Epidermal melanocyte (primary cell): ENCODE data around the gene ZDHHC8.

Experiments
- DNase-seq: peaks from one replicate; pipeline ENCODE4 v3.0.0; 2011; ENCODE audit warnings: low spot score; ENCODE audit not compliant: insufficient read length

Gene ZDHHC8

DNA sequence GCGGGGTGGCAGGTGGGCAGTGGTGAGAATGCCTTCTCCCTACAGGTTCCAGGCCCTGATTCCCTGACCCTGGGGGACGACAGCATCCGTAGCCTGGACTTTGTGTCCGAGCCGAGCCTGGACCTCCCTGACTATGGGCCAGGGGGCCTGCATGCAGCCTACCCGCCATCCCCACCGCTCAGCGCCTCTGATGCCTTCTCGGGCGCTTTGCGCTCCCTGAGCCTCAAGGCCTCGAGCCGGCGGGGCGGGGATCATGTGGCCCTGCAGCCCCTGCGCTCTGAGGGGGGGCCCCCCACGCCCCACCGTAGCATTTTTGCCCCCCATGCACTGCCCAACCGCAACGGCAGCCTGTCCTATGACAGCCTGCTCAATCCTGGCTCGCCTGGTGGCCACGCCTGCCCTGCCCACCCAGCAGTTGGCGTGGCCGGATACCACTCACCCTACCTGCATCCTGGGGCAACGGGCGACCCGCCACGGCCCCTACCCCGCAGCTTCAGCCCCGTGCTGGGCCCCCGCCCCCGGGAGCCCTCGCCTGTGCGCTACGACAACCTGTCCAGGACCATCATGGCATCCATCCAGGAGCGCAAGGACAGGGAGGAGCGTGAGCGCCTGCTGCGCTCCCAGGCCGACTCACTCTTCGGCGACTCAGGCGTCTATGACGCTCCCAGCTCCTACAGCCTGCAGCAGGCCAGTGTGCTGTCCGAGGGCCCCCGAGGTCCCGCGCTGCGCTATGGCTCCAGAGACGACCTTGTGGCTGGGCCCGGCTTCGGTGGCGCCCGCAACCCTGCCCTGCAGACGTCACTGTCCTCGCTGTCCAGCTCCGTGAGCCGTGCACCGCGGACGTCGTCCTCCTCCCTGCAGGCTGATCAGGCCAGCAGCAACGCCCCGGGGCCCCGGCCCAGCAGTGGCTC is 11.4 kb downstream of the ZDHHC8 start:
- DNase-seq: no peak

DNA sequence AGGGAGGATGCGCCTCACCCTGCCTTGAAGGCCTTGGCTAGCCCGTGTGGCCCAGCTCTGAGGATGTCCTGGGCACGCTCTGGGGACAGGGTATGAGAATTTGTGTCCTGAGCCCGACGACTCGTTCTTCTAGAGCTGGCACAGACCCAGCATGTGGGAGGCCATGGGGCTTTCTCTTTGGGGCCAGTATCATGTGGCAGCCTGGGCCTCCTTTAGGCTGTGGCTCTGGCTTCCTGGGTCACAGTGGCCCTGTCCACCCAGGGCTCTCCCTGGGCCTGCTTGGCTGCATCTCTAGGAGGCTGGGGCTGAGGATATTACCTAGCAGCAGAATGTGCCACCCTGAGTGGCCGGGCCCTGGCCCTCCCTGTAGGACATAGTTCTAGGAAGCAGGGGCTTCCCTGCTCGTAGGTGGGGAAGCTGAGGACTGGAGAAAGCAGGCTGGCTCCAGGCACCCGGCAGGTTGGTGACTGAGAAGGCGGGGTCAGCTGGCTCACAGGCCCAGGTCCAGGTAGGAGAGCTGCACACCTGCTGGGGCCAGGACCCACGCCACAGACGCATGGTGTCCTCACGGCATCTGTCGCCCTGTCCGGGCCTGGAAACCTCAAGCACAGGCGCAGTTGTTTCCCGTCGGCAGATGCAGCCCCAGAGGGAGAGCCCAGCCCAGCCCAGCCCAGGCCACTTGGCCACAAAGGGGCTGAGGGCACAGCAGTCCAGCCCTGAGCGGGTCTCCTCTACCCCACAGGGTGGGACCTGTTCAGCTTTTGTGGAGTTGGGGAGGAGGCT is 12.5 kb downstream of the ZDHHC8 start:
- DNase-seq: no peak

DNA sequence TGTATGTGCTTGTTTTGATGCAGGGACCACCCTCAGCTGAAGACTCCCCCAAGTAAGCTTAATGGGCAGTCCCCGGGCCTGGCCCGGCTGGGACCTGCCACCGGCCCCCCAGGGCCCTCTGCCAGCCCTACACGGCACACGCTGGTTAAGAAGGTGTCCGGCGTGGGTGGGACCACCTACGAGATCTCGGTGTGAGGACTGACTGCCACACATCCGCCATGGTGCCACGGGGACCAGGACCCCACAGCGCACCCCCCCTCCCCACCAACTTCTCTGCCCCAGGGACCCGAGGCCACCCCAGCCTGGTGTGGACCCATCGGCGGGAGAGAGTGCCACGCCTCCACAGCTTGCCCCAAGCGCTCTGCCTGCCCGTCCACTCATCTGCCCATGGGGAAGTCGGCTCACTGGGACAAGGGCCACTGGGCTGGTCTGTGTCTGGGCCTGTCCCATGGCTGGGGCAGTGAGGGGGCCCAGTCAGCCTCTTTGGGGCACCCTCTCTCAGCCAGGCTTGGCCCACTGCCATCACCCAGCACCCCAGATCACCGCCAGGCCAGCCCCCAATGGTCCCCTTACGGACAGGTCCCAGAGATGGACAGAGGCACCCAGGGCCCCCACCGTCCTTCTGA is 13.7 kb downstream of the ZDHHC8 start:
- no peak for DNase-seq

DNA sequence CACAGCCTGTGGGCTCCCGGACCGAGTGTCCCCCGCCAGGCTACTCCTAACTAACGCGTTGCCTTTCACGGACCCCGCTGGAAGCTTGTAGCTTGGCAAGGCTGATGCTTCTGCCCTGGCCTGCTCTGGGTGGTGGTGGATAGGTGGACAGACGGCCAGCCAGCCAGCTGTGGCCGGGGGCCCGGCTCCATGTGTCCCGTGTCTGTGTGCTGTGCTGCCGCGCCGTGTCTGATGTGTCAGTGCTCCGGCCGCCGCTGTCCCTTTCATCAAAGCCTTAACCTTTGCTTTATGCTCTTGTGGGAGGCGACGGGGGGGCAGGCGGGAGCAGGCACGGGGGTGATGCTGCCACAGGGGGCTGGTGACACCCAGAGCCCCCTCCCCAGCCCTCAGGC is 14.2 kb downstream of the ZDHHC8 start:
- DNase-seq: no peak

DNA sequence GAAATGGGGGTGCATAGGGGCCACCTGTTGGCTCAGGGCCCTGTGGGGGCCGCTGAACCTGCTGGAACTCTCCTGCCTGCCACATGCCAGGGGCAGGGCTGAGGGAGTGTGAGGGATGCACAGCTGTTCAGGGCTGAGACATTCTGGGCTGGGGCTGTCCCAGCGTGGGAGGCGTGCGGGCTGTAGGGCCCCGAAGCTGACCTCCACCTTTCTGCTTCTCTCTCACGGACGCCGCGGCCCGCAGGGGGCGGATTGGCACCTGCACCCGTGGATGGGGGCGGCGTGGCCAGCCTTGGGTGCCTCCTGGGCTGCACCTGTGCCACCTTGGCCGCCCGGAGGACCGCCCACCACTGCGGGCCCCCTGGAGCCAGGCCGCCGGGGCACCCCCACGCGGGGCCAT is 15.2 kb downstream of the ZDHHC8 start:
- DNase-seq: no peak

DNA sequence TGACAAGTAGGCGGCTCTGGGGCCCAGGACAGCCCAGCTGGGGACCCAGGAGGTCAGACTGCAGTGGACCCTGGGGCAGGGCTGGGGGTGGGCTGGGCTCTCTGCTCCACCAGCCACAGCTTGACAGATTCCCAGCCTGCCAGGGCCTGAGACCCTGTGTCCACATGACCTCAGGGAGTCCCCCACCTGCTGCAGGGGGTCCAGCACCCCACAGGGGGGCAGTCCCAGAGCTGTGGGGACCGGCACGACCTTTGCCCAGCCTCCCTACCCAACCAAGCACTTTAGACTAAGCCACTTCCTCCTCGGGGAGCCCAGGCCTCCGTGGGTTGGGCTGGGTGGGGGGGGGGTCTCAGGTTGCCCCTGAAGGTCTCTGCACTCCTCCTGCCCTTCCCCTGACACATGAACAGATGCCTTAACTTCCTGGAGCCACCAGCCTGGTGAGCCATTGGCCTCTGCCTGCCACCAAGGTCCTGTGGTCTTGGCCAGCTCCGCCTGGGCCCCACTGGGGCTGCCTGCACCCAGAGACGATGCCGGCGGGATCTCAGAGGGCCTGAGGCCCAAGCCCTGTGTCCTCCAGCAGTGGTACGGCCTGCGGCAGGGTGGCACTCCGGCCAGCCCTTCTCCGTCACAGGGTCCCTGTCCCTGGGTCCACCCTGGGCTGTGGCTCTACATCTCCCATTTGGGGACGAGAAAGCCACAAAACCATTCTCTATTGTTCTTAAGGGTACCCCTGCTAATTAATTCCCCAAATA is 15.8 kb downstream of the ZDHHC8 start:
- DNase-seq: no peak

DNA sequence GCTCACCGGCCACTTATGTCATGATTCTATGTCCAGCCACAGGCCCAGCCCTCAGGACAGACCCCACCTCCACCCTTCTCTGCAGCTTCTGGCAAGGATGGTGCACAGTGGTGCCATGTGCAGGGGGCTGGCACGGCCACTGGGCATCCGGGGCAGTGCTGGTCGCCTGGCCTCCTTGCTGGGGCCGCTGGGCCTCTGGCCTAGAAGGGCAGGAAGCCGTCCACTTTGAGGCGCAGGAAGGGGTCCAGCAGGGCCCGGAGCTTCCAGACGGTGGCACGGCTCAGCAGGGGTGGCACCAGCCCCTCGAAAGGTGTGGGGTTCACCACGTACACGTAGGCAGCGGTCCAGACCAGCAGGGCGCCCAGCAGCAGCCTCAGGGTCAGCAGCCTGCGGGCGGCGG is 16.8 kb downstream of the ZDHHC8 start:
- DNase-seq: no peak

DNA sequence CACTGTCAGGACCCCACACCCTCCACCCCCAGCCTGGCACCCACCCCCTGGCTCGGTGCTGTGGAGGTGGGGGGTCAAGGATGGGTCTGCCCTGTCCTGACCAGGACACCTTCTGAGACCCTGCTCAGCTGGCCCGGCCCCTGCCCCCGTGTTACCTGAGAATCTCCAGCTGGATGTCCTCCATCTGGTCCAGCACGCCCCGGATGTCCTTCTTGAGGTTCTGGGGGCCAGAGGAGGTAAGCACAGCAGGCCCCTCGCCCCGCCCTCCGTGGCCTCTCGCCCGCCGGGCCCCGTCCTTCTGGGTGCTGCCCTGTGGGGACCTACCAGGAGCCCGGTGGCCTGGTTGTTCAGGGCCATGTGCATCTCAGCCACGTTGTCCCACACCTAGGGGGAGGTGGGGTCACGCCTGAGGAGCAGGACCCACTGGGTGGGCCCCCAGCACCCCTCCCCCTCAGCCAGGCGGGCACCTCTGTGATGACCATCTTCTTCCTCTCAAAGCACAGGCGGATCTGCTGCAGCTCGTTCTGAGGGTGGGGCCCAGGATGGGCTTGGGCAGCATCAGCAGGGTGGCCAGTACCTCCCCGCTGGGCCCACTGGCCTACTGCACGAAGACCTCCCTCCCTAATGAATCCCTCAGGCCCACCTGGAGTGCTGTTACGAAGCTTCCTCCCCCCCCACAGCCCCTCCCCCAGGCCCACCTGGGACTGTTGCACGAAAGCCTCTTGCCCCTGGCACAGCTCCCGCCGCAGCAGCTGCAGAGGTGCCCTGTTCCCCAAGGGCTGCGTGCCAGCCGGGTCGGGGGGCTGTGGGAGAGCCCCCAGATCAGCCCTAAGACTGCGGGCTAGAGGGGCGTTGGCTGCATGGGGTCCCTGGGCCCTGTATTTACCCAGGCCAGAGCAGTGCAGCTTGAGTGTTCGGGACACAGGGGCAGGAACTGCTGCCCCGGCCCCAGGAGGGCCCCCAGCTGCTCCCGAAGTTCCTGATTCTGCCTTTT is 17.9 kb downstream of the ZDHHC8 start:
- DNase-seq: no peak

DNA sequence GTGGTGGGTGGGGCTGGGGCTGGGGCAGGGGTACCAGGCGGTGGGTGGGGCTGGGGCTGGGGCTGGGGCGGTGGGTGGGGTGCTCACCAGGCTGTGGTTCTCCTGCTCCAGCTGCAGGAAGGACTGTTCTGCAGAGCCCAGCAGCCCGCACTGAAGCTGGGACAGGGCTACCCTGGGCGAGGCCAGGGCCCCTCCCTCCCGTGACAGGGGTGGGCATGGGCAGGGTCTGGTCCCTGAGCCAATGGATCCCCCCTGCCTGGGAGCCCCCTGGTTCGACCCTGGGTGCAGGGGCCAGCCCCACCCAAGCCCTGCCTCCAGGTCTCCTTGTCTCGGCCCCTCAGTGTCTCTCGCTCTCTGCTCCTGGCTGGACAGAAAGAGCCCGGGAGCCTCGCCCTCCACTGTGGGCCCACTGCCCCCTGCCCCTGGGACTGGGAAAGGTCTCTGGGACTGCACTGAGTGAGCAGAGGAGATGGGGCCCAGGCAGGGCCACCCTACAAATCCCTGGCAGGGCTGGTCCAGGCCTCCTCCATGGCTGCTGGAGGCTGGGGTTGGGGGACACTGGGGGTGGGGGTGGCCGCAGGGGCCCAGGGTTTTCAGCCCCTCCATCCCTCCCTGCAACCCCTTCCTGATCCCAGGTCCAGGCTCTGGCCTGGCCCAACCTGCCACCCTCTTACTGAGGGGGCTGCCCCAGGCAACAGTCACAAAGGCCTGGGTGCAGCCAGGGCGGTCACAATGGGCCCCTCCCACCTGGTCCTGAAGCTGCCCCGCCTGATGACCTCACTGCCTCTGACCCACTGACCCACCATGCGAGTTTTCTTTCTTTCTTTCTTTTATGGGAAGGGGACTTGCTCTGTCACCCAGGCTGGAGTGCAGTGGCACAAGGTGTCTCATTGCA is 19.0 kb downstream of the ZDHHC8 start, which contains the start of gene CCDC188:
Gene CCDC188, minus strand, starts transcription at position 675 of the 895 bp plus-strand sequence. Its CDS starts 69 bp downstream, at position 606.
- DNase-seq: no peak

DNA sequence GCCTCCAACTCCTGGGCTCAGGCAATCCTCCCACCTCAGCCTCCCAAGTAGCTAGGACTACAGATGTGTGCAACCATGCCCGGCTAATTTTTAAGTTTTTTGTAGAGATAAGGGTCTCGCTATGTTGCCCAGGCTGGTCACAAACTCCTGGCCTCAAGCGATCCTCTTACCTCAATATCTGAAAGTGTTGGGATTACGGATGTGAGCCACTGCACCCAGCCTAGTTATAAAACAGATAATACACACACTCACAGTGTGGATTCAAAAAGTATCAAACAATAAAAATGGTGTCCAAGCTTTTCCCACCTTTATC is 19.6 kb downstream of the ZDHHC8 start:
- no peak for DNase-seq

DNA sequence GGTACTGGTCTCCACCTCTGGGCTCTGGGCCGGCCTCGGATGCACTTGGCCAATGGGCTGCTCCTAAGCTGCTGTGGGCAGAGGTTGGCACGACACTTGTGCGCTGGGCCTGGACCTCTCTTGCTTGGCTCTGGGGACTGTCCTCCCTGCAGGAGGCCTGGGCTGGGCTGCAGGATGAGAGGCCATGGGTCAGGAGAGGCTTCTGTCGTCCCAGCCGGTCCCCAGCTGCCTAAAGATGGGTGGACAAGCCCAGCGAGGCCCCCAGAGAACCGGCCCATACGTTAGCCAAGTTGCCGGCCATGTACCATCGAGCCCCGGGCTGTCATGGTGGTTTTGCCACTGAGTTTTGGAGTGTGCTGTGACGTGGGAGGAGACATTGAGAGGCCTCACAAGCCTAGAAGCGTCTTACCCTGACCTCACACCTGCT is 20.9 kb downstream of the ZDHHC8 start:
- DNase-seq: no peak

DNA sequence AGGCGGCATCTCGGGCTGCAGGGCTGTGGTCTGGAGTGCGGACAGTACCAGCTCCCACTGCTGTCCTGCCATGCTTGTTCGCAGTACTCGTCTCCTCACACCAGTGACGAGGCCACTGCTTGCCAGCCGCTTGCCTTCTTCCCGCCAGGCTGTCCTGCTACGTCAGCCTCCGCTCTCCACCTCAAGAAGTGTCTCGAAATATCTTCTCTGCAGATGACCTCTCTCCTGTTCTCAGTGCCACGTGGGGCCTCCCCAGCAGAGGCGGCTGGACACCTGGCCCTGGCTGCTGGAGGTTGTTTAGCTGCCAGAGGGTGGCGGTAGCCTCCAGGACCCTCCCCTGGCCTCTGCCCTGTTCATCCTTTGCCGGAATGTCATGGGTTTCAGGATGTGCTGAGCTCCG is 22.3 kb downstream of the ZDHHC8 start:
- no peak for DNase-seq

DNA sequence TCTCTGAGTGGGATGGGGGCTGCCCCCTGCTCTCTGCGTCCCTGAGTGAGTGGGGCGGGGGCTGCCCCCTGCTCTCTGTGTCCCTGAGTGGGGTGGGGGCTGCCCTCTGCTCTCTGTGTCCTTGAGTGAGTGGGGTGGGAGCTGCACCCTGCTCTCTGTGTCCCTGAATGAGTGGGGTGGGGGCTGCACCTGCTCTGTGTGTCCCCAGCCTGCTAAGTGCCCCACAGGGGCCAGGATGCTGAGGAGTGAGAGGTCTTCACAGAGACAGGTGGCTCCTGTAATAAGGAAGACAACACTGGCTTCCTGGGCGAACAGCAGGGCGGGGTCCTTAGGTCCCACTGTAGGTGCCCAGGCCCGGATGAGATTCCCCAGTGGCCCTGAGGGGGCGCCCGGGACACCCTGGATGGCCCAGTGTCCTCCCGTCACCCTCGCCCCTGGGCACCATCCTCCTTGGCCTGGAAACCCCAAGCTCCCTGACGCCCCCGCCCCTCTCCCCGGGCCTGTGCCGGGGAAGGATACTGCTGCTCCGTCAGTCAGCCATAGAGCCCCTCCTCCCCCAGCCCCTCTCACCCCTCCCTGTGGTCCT is 23.1 kb downstream of the ZDHHC8 start:
- no peak for DNase-seq

DNA sequence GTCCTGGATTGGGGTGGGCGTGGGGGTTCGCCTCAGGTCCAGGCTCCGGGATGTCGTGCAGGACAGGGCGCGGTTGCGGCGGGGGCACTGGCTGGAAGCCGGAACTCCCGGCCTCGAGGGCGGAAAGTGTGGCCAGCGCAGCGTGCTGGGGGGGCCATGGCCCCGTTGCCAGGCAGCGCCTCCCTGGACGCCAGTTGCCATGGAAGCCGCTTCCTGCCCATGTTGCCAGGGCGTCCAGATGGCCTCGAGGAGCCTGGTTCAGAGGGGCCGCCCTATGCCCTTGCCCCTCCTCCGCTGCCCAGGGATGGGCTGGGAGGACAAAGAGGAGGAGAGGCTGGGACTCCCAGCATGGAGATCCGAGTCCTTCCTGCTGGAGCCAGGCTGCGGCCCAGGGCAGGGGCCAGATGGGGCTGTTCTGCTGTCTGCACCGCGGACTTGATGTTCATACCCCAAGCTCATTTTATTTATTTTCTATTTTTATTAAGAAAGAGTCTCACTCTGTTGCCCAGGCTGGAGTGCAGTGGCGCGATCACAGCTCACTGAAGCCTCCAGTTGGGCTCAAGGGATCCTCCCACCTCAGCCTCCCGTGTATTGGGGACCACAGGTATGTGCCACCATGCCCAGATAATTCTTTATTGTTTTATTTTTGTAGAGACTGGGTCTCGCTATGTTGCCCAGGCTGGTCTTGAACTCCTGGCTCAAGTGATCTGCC is 23.9 kb downstream of the ZDHHC8 start:
- peak; percentile 93 for DNase-seq

DNA sequence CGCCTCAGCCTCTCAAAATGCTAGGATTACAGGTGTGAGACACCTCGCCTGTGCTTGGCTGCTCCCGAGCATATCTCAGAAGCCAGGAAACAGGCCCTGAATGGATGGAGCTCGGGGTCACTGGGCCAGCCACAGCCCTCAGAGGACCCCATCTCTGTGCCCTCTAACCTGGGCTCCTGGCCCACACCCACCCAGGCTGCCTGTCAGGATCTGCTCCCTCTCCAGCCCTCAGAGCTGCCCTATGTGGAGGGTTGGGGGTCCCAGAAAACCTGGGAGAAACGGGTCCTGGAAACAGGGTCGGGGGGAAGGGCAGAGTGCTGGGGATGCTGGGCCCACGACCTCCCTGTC is 24.4 kb downstream of the ZDHHC8 start:
- DNase-seq: no peak

DNA sequence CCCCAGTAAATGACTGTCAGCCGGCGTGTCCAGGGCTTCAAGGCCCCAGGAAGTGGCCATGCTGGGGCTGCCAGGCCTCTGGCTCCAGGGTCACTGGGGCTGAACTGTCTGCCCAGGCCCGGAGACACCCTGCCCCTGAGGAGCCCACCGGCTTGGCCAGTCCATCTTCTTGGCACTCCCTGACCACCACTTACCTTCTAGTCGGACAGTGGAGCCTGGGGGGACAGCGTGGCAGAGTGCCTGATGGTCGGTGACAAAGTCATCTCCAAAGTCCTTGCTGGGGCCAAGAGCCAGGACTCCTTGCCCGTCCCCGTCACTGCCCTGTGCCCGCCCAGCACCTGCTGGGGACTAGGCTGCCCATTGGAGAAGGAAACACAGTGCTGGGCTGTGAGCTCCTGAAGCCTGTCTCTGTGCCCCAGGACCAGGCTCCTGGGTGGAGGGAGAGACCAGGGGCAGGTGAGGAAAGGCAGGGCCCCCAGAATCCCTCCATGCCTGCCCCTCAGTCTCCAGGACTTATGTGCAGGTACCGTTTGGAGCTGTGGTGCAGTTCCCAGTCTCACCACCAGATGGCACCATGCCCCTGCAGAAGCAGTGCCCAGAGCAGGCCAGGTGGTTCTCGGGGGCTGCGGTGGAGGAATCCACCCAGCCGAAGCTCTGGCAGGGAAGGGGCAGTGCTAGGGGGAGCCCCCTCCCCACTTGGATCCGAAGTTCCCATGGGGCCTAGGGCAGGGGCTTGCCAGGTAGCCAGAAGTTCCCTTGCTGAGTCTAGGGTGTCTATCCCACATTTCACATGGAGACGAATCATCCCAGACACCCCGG is 25.2 kb downstream of the ZDHHC8 start:
- DNase-seq: peak; percentile 84

DNA sequence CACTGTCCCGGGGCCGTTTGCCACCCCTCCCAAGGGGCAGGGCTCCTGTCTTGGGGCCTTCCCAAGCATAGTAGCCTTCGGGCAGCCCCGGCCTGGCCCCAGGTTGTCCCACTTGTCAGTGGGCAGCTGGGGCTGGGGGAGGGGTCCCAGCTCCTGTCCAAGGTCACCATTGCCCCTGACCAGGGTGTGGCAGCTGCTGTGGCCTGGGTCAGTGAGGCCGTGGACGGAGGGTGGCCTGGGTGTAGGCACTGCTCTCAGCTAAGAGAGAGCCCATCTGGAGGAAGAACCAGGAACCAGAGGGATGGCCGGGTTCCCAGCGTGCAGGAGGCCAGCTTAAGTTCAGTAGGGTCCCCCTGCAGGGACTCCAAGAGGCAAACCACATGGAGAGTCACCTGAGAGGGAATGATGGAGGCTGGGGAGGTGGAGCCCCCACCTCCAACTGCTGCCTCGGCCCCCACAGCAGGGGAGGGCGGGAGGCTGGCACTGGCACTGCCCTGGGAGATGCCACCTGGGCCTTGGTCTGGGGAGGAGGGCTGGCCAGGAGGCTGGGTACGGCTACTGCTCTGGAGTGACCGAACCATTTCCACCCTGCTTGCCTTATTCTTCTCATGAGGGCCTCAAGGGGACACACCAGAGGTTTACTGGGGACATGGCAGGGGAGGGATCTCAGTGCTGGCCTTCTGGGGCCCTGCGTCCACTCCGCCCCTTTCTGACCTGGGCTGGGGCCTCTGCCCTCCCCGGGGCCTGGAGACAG is 26.0 kb downstream of the ZDHHC8 start:
- no peak for DNase-seq
